Right lobe of liver (tissue), 6 donors: ENCODE measurements around the gene CC2D1A. TPM values are rescaled to one million over a fixed set of nuclear protein-coding genes. Genes with fewer than 3 reads are reported as not detected.

Experiments
- ATAC-seq, 4 donors: fragments of 200-7000 bp; cut with Tn5 transposase; one replicate each; pipeline ENCODE4 v1.9.1; 2020; ENCODE audit warnings: mild to moderate bottlenecking in 4 of 4, moderate library complexity in 4 of 4
- DNase-seq, 3 donors: peaks; one replicate each; pipeline ENCODE4 v3.0.0-alpha.2; 2020
- H3K27ac ChIP-seq, 3 donors: fragments of 200-600 bp; one replicate each; pipeline ENCODE4 v1.8.0; 2022
- H3K27me3 ChIP-seq, 2 donors: fragments of 200-600 bp; one replicate each; pipeline ENCODE4 v1.8.0; 2022
- H3K36me3 ChIP-seq, 4 donors: fragments of 200-600 bp; sonication (generic) in 1 of 4; one replicate each; pipeline versions ENCODE4 v1.5.1 to v1.8.0; 2017 to 2022; ENCODE audit warnings: control low read depth in 1 of 4
- H3K4me1 ChIP-seq, 4 donors: fragments of 200-600 bp; sonication (generic) in 1 of 4; one replicate each; pipeline versions ENCODE4 v1.5.1 to v1.8.0; 2017 to 2022; ENCODE audit warnings: control low read depth in 1 of 4
- H3K4me3 ChIP-seq, 3 donors: fragments of 200-600 bp; one replicate each; pipeline ENCODE4 v1.8.0; 2022
- H3K9me3 ChIP-seq, 4 donors: fragments of 200-600 bp; sonication (generic) in 1 of 4; one replicate each; pipeline versions ENCODE4 v1.5.1 to v1.8.0; 2017 to 2022; ENCODE audit warnings: control low read depth in 1 of 4
- POLR2A ChIP-seq: fragments of 450-650 bp; IDR thresholded peaks from one replicate; pipeline ENCODE4 v1.6.1; 2017; ENCODE audit warnings: antibody characterized with exemption, mild to moderate bottlenecking
- WGBS: methylation state at CpG from one replicate; pipeline ENCODE4 v1.1.6; 2018; ENCODE audit warnings: low coverage, low lambda C conversion rate; ENCODE audit not compliant: insufficient coverage; ENCODE audit errors: missing lambda C conversion rate; 5-methylcytosine and 5-hydroxymethylcytosine counted together
- intact Hi-C, 2 donors: fragments of 100-400 bp; cut with DNase I; formaldehyde crosslinking; loops; one replicate each; pipeline versions ENCODE4 v1.11.2 to v1.14.1; 2022
- total RNA-seq, 6 experiments: library from RNA; depleted of rRNA in 2 of 6; stranded (reverse); fragments of >200 nt in 2 of 6; fragmentation: NEBNext Ultra II Directional in 3 of 6; extraction: Animal tissue kit (Norgen Biotek cat#: 25700) in 3 of 6; gene quantifications; one replicate each; pipeline versions ENCODE4 v1.1.0 to v1.2.4, GENCODE V29; 2016 to 2023
- TF ChIP-seq, protein P1 (sequence below), 4 donors: fragments of 200-600 bp in 3 of 4; fragments of 450-650 bp in 1 of 4; IDR thresholded peaks; one replicate each; pipeline versions ENCODE4 v1.5.1 to v1.8.0; 2016 to 2022; ENCODE audit warnings: antibody characterized with exemption in 4 of 4, mild to moderate bottlenecking in 2 of 4
- donor health status: DM: no; HTN: yes; CAD: no.
- donor health status: DM: no; HTN: no; CAD: no.
- donor health status: DM: no; HTN: no; CAD: no.
- donor health status: DM: no; HTN: yes; CAD: no.
- donor health status: DM: no; HTN: yes; CAD: no.

Gene CC2D1A
- total RNA-seq, 6 experiments from 2014 or later, result 16.5 to 29.8 (median 18.1) TPM

DNA sequence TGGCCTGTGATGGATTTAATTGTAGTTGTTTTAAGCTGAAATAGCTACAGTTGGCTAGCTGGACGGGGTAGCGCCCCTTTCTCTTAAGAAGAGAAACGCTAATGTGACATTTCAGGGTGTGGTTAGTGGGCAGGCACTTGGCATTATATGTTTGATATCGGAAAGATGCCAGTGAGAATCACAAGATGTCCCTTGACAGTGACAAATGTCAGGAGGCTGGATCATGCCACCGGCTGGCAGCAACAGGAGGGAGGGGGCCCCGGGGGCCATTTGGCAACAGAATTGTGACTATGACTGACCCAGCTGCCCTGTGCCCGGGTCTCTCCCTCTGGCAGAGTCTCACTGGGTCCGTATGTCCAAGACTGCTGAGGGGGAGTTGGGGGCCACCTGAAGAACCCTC is 51.0 kb downstream of the CC2D1A start:
- DNase-seq, result no peak
- WGBS, result 90% methylated on average over 2 of the region's 8 CpGs
- H3K9me3 ChIP-seq, result no peaks in the 10 kb centered on the region
- intact Hi-C loops, result no loop called here
- no peaks in the 10 kb centered on the region for H3K27me3 ChIP-seq
- H3K4me3 ChIP-seq, result no peak overlapping the region
- no peak for ATAC-seq
- no peak overlapping the region for H3K27ac ChIP-seq
- H3K36me3 ChIP-seq, result peaks cover 0 to 28% (median 9%) of the 10 kb centered on the region in 4 donors
- TF ChIP-seq, protein P1, sequence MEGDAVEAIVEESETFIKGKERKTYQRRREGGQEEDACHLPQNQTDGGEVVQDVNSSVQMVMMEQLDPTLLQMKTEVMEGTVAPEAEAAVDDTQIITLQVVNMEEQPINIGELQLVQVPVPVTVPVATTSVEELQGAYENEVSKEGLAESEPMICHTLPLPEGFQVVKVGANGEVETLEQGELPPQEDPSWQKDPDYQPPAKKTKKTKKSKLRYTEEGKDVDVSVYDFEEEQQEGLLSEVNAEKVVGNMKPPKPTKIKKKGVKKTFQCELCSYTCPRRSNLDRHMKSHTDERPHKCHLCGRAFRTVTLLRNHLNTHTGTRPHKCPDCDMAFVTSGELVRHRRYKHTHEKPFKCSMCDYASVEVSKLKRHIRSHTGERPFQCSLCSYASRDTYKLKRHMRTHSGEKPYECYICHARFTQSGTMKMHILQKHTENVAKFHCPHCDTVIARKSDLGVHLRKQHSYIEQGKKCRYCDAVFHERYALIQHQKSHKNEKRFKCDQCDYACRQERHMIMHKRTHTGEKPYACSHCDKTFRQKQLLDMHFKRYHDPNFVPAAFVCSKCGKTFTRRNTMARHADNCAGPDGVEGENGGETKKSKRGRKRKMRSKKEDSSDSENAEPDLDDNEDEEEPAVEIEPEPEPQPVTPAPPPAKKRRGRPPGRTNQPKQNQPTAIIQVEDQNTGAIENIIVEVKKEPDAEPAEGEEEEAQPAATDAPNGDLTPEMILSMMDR (IDR thresholded peaks at IDR 0.05), result no peak
- no peak for TF ChIP-seq POLR2A
- H3K4me1 ChIP-seq, result peaks cover 0 to 8% (median 3%) of the 10 kb centered on the region in 4 donors

DNA sequence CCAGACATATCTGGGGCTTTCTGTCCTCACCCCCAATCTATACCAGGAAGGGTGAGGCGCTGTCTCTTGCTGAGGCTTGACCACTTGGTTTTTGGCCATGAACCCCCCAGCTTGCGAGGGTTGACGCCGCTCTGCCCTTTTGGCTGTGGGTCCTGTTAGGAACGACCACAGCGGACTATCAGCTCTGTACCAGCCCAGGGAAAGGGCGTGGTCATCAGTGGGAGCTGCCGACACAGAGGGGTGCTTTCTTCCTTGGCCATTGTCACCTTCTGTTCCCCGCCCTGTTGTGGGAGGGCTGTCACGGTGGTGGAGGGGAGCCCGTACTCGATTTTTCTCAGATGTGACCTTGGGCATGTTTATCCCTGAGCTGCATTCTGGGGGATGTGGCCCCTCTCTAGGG is 52.0 kb downstream of the CC2D1A start:
- 77% methylated on average over 4 of the region's 12 CpGs for WGBS
- ATAC-seq, result no peak
- Histone ChIP-seq H3K4me1 (peaks cover 0 to 6% (median 2%) of the 10 kb centered on the region in 4 donors), H3K27me3 (no peaks in the 10 kb centered on the region), H3K36me3 (peaks cover 0 to 37% (median 9%) of the 10 kb centered on the region in 4 donors), H3K9me3 (no peaks in the 10 kb centered on the region), H3K27ac (no peak overlapping the region), H3K4me3 (no peak overlapping the region)
- TF ChIP-seq POLR2A, result no peak
- TF ChIP-seq, protein P1 (IDR thresholded peaks at IDR 0.05), result no peak
- intact Hi-C loops, result no loop called here
- DNase-seq, result no peak

DNA sequence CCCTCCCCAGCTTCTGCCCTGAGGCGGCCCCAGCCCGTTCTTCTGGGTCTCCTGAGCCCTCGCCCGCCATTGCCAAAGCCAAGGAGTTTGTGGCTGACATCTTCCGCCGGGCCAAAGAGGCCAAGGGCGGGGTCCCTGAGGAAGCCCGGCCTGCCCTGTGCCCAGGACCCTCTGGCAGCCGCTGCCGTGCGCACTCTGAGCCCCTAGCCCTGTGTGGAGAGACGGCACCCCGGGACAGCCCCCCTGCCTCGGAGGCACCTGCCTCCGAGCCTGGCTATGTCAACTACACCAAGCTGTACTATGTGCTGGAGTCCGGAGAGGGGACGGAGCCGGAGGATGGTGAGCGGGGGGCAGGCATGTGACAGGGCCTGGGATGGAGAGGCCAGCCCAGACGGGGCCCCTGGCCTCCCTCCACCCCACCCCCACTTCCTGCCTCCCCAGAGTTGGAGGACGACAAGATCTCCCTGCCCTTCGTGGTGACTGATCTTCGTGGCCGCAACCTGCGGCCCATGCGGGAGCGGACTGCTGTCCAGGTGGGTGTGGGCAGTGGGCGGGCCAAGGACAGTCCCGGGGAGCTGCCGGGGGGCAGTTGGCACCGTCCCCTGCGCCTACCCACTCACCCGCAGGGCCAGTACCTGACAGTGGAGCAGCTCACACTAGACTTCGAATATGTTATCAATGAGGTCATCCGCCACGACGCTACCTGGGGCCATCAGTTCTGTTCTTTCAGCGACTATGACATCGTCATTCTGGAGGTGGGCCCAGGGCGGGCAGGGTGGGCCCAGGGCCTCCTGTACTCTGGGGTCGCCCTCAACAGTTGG is 53.4 kb downstream of the CC2D1A start:
- H3K4me1 ChIP-seq, result no peaks in the 10 kb centered on the region
- peaks cover 0 to 38% (median 11%) of the 10 kb centered on the region in 4 donors for H3K36me3 ChIP-seq
- intact Hi-C loops, result no loop called here
- 70% methylated on average over 4 of the region's 41 CpGs for WGBS
- ATAC-seq (no peak), DNase-seq (no peak)
- H3K27me3 ChIP-seq, result no peaks in the 10 kb centered on the region
- H3K4me3 ChIP-seq, result no peak overlapping the region
- H3K9me3 ChIP-seq, result no peaks in the 10 kb centered on the region
- no peak for TF ChIP-seq POLR2A
- TF ChIP-seq, protein P1 (IDR thresholded peaks at IDR 0.05), result no peak
- no peak overlapping the region for H3K27ac ChIP-seq

DNA sequence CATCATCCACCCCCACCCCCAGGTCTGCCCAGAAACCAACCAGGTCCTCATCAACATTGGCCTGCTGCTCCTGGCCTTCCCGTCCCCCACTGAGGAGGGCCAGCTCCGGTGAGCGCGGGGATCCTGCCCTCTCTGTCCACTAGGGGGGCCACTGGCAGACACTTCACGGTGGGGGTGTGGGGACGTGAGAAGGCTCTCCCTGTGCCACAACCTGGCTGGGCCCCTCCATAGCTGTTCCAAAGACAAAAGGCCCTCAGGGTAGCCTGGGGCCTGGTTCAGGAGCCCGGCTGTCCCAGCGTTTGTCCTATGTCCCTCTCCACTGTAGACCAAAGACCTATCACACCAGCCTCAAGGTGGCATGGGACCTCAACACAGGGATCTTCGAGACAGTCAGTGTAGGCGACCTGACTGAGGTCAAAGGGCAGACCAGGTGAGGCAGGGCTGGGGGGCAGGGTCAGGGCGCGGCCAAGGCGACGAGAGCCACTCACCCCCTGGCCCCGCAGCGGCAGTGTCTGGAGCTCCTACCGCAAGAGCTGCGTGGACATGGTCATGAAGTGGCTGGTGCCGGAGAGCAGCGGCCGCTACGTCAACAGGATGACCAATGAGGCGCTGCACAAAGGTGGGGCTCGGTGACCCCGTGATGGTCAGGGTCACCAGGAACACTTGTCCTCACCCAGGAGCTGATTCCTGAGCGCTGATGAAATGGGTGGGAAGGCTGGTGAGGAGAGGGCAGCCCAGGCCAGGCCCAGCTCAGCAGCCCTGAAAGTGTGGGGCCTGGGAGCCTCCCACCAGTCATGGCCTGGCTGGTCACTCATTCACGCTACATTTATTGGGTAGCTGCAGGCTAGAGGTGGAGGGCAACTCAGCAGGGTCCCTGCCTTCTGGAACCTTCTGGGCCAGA is 54.2 kb downstream of the CC2D1A start:
- Histone ChIP-seq H3K27ac (no peak overlapping the region), H3K27me3 (no peaks in the 10 kb centered on the region), H3K9me3 (no peaks in the 10 kb centered on the region), H3K36me3 (peaks cover 0 to 41% (median 13%) of the 10 kb centered on the region in 4 donors), H3K4me1 (no peaks in the 10 kb centered on the region), H3K4me3 (no peak overlapping the region)
- ATAC-seq (peak in 3 of 4 donors; percentile 2 to 42 (median 22)), DNase-seq (no peak)
- intact Hi-C loops, result no loop called here
- WGBS, result no CpG with 5 or more reads among the region's 27 CpGs
- TF ChIP-seq POLR2A, result no peak
- TF ChIP-seq, protein P1 (IDR thresholded peaks at IDR 0.05), result no peak
